Measurements from ENCODE around the gene SH2D1B. TPM values are rescaled to one million over a fixed set of nuclear protein-coding genes. Genes with fewer than 3 reads are reported as not detected.
"Not testable (repeated sequence)": the region's sequence is repeated elsewhere in the genome, so short reads cannot be mapped to it uniquely, and the experiment has no call there.

Gene SH2D1B
- total RNA-seq, 1 donor from 2014 or later, result not detected

DNA sequence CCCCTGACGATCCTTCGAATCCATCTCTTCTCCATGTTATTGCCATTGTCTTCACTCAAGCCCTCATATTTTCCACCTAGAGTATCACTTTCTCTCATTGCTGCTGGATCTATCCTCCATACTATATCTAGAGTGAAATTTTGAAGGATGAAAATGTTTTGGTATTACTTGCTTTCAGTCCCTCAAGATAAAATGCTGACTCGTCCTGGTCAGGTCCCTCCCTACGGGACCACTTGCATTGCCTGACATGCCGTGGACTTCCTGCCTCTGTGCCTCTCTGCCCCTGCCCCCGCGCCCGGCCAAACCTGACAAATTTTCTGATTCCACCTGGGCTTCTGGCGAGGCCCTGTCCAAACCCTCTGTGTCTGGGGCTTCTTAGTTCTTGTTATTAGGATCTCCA lies 58.9 kb downstream of the SH2D1B start:
- no peak for DNase-seq (ENCODE audit: low read depth)
- H3K27ac ChIP-seq (ENCODE audit: low read depth, low read length), result no peak overlapping the region
- no peaks in the 10 kb centered on the region for H3K9me3 ChIP-seq (ENCODE audit: insufficient read depth, low read depth, low read length)
- no peaks in the 10 kb centered on the region for H3K79me2 ChIP-seq (ENCODE audit: insufficient read depth, low read length)
- peaks cover 32% of the 10 kb centered on the region for H3K4me1 Mint-ChIP-seq (ENCODE audit: low read depth, unreplicated experiment)
- no peak for TF ChIP-seq EZH2 (IDR thresholded peaks at IDR 0.05; ENCODE audit: insufficient read depth, low read length)
- TF ChIP-seq, protein P1, sequence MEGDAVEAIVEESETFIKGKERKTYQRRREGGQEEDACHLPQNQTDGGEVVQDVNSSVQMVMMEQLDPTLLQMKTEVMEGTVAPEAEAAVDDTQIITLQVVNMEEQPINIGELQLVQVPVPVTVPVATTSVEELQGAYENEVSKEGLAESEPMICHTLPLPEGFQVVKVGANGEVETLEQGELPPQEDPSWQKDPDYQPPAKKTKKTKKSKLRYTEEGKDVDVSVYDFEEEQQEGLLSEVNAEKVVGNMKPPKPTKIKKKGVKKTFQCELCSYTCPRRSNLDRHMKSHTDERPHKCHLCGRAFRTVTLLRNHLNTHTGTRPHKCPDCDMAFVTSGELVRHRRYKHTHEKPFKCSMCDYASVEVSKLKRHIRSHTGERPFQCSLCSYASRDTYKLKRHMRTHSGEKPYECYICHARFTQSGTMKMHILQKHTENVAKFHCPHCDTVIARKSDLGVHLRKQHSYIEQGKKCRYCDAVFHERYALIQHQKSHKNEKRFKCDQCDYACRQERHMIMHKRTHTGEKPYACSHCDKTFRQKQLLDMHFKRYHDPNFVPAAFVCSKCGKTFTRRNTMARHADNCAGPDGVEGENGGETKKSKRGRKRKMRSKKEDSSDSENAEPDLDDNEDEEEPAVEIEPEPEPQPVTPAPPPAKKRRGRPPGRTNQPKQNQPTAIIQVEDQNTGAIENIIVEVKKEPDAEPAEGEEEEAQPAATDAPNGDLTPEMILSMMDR (IDR thresholded peaks at IDR 0.05; ENCODE audit: insufficient read depth, low read depth, low read length), result no peak
- H3K27me3 Mint-ChIP-seq (ENCODE audit: low read depth, unreplicated experiment), result peaks cover 1% of the 10 kb centered on the region
- H4K20me1 ChIP-seq (ENCODE audit: insufficient read depth, low read length), result no peaks in the 10 kb centered on the region
- peaks cover 1% of the 10 kb centered on the region for H3K36me3 Mint-ChIP-seq (ENCODE audit: low read depth, unreplicated experiment)
- H3K4me2 ChIP-seq (ENCODE audit: low read length), result no peak overlapping the region
- no peaks in the 10 kb centered on the region for H3K36me3 ChIP-seq (ENCODE audit: insufficient read depth, low read length)
- H3K9me3 Mint-ChIP-seq (ENCODE audit: unreplicated experiment), result no peaks in the 10 kb centered on the region
- H3K9ac ChIP-seq (ENCODE audit: low read length), result no peak overlapping the region
- no peak overlapping the region for H3K4me3 Mint-ChIP-seq (ENCODE audit: unreplicated experiment)
- no peaks in the 10 kb centered on the region for H3K27me3 ChIP-seq (ENCODE audit: insufficient read depth, low read length)
- FAIRE-seq, result no peak
- no peak overlapping the region for H2AFZ ChIP-seq (ENCODE audit: low read depth, low read length)
- no peak overlapping the region for H3K4me3 ChIP-seq (ENCODE audit: insufficient read depth, low read depth, low read length)
- peaks cover 14% of the 10 kb centered on the region for H3K4me1 ChIP-seq (ENCODE audit: insufficient read depth, low read length)
- H3K27ac Mint-ChIP-seq (ENCODE audit: unreplicated experiment), result no peak overlapping the region

DNA sequence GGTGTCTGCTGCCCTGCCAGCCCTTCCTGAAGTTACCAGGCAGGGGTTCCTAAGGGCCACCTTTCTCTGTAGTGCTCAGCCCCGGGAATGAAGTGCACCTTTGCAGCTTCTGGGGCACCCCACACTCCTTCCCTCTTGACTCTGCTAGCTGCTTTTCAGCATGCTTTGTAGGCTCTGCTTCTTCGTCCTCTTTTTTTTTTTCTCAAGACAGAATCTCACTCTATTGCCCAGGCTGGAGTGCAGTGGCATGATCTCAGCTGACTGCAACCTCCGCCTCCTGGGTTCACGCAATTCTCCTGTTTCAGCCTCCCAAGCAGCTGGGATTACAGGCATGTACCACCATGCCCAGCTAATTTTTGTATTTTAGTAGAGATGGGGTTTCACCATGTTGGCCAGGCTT lies 60.1 kb downstream of the SH2D1B start:
- not testable (repeated sequence) for FAIRE-seq; H3K9ac ChIP-seq (ENCODE audit: low read length); H3K4me3 ChIP-seq (ENCODE audit: insufficient read depth, low read depth, low read length); H3K27me3 ChIP-seq (ENCODE audit: insufficient read depth, low read length); DNase-seq (ENCODE audit: low read depth); H3K4me2 ChIP-seq (ENCODE audit: low read length); H3K36me3 Mint-ChIP-seq (ENCODE audit: low read depth, unreplicated experiment); H3K4me3 Mint-ChIP-seq (ENCODE audit: unreplicated experiment); H2AFZ ChIP-seq (ENCODE audit: low read depth, low read length); H3K36me3 ChIP-seq (ENCODE audit: insufficient read depth, low read length); H3K27me3 Mint-ChIP-seq (ENCODE audit: low read depth, unreplicated experiment); H3K79me2 ChIP-seq (ENCODE audit: insufficient read depth, low read length); H3K9me3 ChIP-seq (ENCODE audit: insufficient read depth, low read depth, low read length); H3K27ac ChIP-seq (ENCODE audit: low read depth, low read length); H3K9me3 Mint-ChIP-seq (ENCODE audit: unreplicated experiment); H3K27ac Mint-ChIP-seq (ENCODE audit: unreplicated experiment); H4K20me1 ChIP-seq (ENCODE audit: insufficient read depth, low read length)
- peaks cover 21% of the 10 kb centered on the region for H3K4me1 ChIP-seq (ENCODE audit: insufficient read depth, low read length)
- peaks cover 32% of the 10 kb centered on the region for H3K4me1 Mint-ChIP-seq (ENCODE audit: low read depth, unreplicated experiment)

DNA sequence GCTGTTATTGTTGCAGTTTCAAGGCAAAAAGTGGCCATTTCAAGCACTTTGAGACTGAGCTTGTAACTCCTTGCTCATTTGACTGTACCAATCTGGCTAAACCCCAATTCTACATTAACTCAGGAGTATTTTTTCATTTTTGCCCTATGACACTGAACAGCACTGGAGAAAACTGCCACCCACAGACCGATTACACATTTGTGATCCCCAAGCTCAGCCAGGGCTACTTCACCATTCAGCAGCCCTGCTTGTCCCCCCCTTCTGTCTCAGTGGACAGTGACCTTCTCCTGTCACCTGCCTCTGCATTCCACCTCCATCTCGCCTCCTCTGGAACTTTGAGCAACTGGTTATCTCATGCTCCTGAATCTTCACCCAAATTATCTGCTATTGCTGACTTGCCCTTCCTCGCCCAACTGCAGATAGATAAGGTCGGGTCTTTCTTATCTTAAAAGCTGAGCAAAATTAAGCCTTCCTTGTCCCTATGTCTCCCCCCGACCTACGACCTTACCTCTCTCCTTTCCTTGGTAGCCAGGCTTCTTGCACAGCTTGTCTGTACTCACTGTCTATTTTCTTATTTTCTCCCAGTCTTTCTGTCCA lies 60.6 kb downstream of the SH2D1B start:
- H3K27ac Mint-ChIP-seq (ENCODE audit: unreplicated experiment), result no peak overlapping the region
- H3K9me3 Mint-ChIP-seq (ENCODE audit: unreplicated experiment), result no peaks in the 10 kb centered on the region
- peaks cover 1% of the 10 kb centered on the region for H3K36me3 Mint-ChIP-seq (ENCODE audit: low read depth, unreplicated experiment)
- FAIRE-seq (no peak), DNase-seq (ENCODE audit: low read depth) (no peak)
- peaks cover 32% of the 10 kb centered on the region for H3K4me1 Mint-ChIP-seq (ENCODE audit: low read depth, unreplicated experiment)
- no peaks in the 10 kb centered on the region for H3K79me2 ChIP-seq (ENCODE audit: insufficient read depth, low read length)
- no peaks in the 10 kb centered on the region for H3K9me3 ChIP-seq (ENCODE audit: insufficient read depth, low read depth, low read length)
- no peaks in the 10 kb centered on the region for H3K36me3 ChIP-seq (ENCODE audit: insufficient read depth, low read length)
- no peaks in the 10 kb centered on the region for H3K27me3 ChIP-seq (ENCODE audit: insufficient read depth, low read length)
- no peak overlapping the region for H3K4me2 ChIP-seq (ENCODE audit: low read length)
- no peaks in the 10 kb centered on the region for H4K20me1 ChIP-seq (ENCODE audit: insufficient read depth, low read length)
- H3K9ac ChIP-seq (ENCODE audit: low read length), result no peak overlapping the region
- no peak overlapping the region for H2AFZ ChIP-seq (ENCODE audit: low read depth, low read length)
- H3K4me3 ChIP-seq (ENCODE audit: insufficient read depth, low read depth, low read length), result no peak overlapping the region
- H3K4me1 ChIP-seq (ENCODE audit: insufficient read depth, low read length), result peaks cover 21% of the 10 kb centered on the region
- no peak overlapping the region for H3K4me3 Mint-ChIP-seq (ENCODE audit: unreplicated experiment)
- H3K27me3 Mint-ChIP-seq (ENCODE audit: low read depth, unreplicated experiment), result no peaks in the 10 kb centered on the region
- TF ChIP-seq EZH2 (IDR thresholded peaks at IDR 0.05; ENCODE audit: insufficient read depth, low read length), result no peak
- TF ChIP-seq, protein P1 (IDR thresholded peaks at IDR 0.05; ENCODE audit: insufficient read depth, low read depth, low read length), result no peak
- no peak overlapping the region for H3K27ac ChIP-seq (ENCODE audit: low read depth, low read length)

All from astrocyte (in vitro differentiated cells and primary cell).